TTC549 (cell line): ENCODE results near the gene PCDHGB6.
"Not testable (repeated sequence)": the region's sequence is repeated elsewhere in the genome, so short reads cannot be mapped to it uniquely, and the experiment has no call there.

Experiments
- FAIRE-seq: peaks from 2 replicates; lab custom pipeline; 2012; peaks lifted over from hg19 to GRCh38; lab: Jason Lieb, UNC

The PCDHGB6 gene

GRCh38 chr5:141389153-141390042 is 18.4 kb upstream of the PCDHGB6 start:
- no peak for FAIRE-seq

GRCh38 chr5:141392429-141393198 is 15.2 kb upstream of the PCDHGB6 start, which contains the start of gene PCDHGA8:
PCDHGA8 (plus strand) TSS chr5:141392633; CDS start chr5:141392814, 181 bp downstream.
- FAIRE-seq: no peak

GRCh38 chr5:141393267-141393666 is 14.6 kb upstream of the PCDHGB6 start:
- no peak for FAIRE-seq

- not testable (repeated sequence) for FAIRE-seq
Measured at GRCh38 chr5:141394401-141395187, 13.2 kb upstream of the PCDHGB6 start.

DNA sequence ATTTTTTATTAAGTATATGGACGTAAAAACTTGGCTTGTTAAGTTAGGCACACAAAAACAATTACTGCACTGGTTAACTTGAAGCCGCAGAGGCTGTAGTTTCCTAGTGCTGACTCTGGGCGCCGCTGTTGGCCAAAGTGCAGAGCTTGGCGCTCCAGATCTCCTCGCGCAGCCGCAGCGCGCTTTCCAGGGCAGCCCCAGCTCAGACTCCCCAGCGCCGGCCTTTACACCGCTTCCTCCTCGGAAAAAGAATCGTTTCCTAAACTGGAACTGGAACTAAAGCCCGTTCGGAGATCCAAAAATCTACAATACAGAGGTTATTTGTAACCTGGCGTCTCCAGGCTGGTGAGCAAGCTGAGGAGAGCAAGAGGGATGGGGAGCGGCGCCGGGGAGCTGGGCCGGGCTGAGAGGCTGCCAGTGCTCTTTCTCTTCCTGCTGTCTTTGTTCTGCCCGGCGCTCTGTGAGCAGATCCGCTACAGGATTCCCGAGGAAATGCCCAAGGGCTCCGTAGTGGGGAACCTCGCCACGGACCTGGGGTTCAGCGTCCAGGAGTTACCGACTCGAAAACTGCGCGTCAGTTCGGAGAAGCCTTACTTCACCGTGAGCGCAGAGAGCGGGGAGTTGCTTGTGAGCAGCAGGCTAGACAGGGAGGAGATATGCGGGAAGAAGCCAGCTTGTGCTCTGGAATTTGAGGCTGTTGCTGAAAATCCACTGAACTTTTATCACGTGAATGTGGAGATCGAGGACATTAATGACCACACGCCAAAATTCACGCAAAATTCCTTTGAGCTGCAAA is 9.9 kb upstream of the PCDHGB6 start, which contains the start of gene PCDHGB5:
Gene PCDHGB5, plus strand, starts transcription at position 192 of the 796 bp plus-strand sequence. Its CDS starts 181 bp downstream, at position 373.
- not testable (repeated sequence) for FAIRE-seq

DNA sequence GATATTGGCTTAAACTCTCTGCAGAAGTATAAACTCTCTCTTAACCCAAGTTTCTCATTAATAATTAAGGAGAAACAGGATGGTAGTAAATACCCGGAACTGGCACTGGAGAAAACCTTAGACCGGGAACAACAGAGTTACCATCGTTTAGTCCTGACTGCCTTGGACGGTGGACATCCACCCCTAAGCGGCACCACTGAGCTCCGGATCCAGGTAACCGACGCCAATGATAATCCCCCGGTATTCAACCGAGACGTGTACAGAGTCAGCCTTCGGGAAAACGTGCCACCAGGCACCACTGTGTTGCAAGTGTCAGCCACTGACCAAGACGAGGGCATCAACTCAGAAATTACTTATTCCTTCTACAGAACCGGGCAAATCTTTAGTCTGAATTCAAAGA is 9.2 kb upstream of the PCDHGB6 start:
- FAIRE-seq: no peak

DNA sequence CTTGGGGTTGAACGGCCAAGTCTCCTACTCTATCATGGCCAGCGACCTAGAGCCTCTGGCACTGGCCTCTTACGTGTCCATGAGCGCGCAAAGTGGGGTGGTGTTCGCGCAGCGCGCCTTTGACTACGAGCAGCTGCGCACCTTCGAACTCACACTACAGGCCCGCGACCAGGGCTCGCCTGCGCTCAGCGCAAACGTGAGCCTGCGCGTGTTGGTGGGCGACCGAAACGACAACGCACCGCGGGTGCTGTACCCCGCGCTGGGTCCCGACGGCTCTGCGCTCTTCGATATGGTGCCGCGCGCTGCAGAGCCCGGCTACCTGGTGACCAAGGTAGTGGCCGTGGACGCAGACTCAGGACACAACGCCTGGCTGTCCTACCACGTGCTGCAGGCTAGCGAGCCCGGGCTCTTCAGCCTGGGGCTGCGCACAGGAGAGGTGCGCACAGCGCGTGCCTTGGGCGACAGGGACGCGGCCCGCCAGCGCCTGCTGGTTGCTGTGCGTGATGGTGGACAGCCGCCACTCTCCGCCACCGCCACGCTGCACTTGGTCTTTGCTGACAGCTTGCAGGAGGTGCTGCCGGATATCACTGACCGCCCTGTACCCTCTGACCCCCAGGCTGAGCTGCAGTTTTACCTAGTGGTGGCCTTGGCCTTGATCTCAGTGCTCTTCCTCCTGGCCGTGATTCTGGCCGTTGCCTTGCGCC is 8.1 kb upstream of the PCDHGB6 start:
- FAIRE-seq: no peak

DNA sequence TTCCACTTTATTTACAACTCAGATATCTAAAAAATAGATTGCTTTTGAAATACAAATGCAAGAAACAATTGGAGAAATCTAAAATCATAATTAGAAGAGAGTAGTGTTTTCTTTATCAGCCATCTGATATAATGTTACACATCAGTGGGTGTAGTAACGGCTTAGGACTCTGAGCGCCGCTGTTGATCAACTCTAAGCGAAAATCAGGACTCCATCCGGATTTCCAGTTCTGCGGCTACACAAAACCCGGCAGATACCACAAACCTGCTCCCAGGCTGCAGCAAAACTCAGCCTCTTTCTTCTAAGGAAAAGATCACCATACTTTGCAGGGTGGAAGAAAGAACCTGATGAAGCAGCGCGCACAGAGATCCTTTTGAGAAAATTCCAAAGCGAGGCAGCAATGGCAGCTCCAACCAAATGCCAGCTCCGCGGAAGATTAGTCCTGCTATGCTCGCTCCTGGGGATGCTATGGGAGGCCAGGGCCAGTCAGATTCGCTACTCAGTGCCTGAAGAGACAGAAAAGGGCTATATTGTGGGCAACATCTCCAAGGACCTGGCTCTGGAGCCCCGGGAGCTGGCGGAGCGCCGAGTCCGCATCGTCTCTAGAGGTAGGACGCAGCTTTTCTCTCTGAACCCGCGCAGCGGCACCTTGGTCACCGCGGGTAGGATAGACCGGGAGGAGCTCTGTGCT is 5.1 kb upstream of the PCDHGB6 start, which contains the start of gene PCDHGA9:
Gene PCDHGA9, plus strand, starts transcription at position 226 of the 691 bp plus-strand sequence. Its CDS starts 175 bp downstream, at position 401.
- no peak for FAIRE-seq

DNA sequence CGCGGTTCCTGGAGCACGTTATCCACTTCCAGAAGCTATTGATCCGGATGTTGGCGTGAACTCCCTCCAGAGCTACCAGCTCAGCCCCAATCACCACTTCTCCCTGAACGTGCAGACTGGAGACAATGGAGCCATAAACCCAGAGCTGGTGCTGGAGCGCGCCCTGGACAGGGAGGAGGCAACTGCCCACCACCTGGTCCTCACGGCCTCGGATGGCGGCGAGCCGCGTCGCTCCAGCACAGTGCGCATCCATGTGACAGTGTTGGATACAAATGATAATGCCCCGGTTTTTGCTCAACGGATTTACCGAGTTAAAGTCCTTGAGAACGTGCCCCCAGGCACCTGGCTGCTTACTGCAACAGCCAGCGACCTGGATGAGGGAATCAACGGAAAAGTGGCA is 4.4 kb upstream of the PCDHGB6 start:
- FAIRE-seq: no peak

GRCh38 chr5:141409598-141410306 is 1.9 kb downstream of the PCDHGB6 start:
- no peak for FAIRE-seq

- no peak for FAIRE-seq
Measured at GRCh38 chr5:141411575-141411974, 3.8 kb downstream of the PCDHGB6 start.

GRCh38 chr5:141412854-141413539 is 5.2 kb downstream of the PCDHGB6 start, which contains the start of gene PCDHGA10:
PCDHGA10 (plus strand) TSS chr5:141412987; CDS start chr5:141413176, 189 bp downstream.
- FAIRE-seq: no peak

- FAIRE-seq: no peak
Measured at GRCh38 chr5:141413540-141414069, 5.8 kb downstream of the PCDHGB6 start.

DNA sequence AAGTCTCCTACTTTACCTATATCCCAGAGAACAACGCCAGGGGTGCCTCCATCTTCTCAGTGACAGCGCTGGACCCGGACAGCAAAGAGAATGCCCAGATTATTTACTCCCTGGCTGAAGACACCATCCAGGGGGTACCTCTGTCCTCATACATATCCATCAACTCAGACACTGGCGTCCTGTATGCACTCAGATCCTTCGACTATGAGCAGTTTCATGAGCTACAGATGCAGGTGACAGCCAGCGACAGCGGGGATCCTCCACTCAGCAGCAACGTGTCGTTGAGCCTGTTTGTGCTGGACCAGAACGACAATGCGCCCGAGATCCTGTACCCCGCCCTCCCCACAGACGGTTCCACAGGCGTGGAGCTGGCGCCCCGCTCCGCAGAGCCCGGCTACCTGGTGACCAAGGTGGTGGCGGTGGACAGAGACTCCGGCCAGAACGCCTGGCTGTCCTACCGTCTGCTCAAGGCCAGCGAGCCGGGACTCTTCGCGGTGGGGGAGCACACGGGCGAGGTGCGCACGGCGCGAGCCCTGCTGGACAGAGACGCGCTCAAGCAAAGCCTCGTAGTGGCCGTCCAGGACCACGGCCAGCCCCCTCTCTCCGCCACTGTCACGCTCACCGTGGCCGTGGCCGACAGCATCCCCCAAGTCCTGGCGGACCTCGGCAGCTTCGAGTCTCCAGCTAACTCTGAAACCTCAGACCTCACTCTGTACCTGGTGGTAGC is 6.9 kb downstream of the PCDHGB6 start:
- not testable (repeated sequence) for FAIRE-seq

DNA sequence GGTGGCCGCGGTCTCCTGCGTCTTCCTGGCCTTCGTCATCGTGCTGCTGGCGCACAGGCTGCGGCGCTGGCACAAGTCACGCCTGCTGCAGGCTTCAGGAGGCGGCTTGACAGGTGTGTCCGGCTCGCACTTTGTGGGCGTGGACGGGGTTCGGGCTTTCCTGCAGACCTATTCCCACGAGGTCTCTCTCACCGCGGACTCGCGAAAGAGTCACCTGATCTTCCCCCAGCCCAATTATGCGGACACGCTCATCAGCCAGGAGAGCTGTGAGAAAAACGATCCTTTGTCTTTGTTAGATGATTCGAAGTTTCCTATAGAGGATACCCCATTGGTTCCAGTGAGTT is 7.4 kb downstream of the PCDHGB6 start:
- not testable (repeated sequence) for FAIRE-seq

GRCh38 chr5:141417494-141418172 is 9.8 kb downstream of the PCDHGB6 start, which contains the start of gene PCDHGB7:
PCDHGB7 (plus strand) TSS chr5:141417677; CDS start chr5:141417860, 183 bp downstream.
- FAIRE-seq: peak; percentile 63
